H4 (cell line): ENCODE results near the gene PKN1. TPM values are rescaled to one million over a fixed set of nuclear protein-coding genes. Genes with fewer than 3 reads are reported as not detected.
"Not testable (repeated sequence)": the region's sequence is repeated elsewhere in the genome, so short reads cannot be mapped to it uniquely, and the experiment has no call there.

Experiments
- DNase-seq: peaks from one replicate; pipeline ENCODE4 v3.0.0-alpha.2; 2015; ENCODE audit warnings: low spot score
- total RNA-seq: library from RNA; depleted of rRNA; stranded (reverse); fragments of >200 nt; shearing (Covaris generic); gene quantifications from 2 replicates; pipeline ENCODE4 v1.2.3, GENCODE V29; 2014; rRNA removed

PKN1 gene
- total RNA-seq, result 19.0 and 28.7 TPM in 2 replicates

GRCh38 chr19:14432791-14433553 is at the start of gene PKN1:
PKN1 (plus strand) TSS chr19:14433306; CDS start chr19:14433522, 216 bp downstream.
- DNase-seq, result no peak

GRCh38 chr19:14383661-14384555 is 49.2 kb upstream of the PKN1 start:
- peak; percentile 62 for DNase-seq

- DNase-seq, result no peak
Observed at GRCh38 chr19:14385492-14385891, 47.6 kb upstream of the PKN1 start.

GRCh38 chr19:14390548-14390947 is 42.6 kb upstream of the PKN1 start:
- DNase-seq, result no peak

- DNase-seq, result no peak
Observed at GRCh38 chr19:14391156-14391821, 41.8 kb upstream of the PKN1 start.

GRCh38 chr19:14393329-14393728 is 39.8 kb upstream of the PKN1 start:
- no peak for DNase-seq

- no peak for DNase-seq
Observed at GRCh38 chr19:14394167-14394566, 38.9 kb upstream of the PKN1 start.

- no peak for DNase-seq
Observed at GRCh38 chr19:14395262-14395661, 37.8 kb upstream of the PKN1 start.

GRCh38 chr19:14395710-14396336 is 37.3 kb upstream of the PKN1 start:
- DNase-seq, result no peak

- DNase-seq, result not testable (repeated sequence)
Observed at GRCh38 chr19:14396730-14397129, 36.4 kb upstream of the PKN1 start.

- not testable (repeated sequence) for DNase-seq
Observed at GRCh38 chr19:14397168-14397567, 35.9 kb upstream of the PKN1 start.

- DNase-seq, result no peak
Observed at GRCh38 chr19:14400951-14401431, 32.1 kb upstream of the PKN1 start.

- no peak for DNase-seq
Observed at GRCh38 chr19:14401468-14402195, 31.5 kb upstream of the PKN1 start.

GRCh38 chr19:14402332-14403144 is 30.6 kb upstream of the PKN1 start:
- DNase-seq, result peak; percentile 75

- not testable (repeated sequence) for DNase-seq
Observed at GRCh38 chr19:14403145-14403930, 29.8 kb upstream of the PKN1 start.

GRCh38 chr19:14404312-14404711 is 28.8 kb upstream of the PKN1 start:
- DNase-seq, result no peak

GRCh38 chr19:14405380-14405757 is 27.7 kb upstream of the PKN1 start:
- no peak for DNase-seq

- peak; percentile 49 for DNase-seq
Observed at GRCh38 chr19:14405758-14406644, 27.1 kb upstream of the PKN1 start.
